Sigmoid colon (tissue), 7 donors: Measurements from ENCODE around the gene RFX3. TPM values are rescaled to one million over a fixed set of nuclear protein-coding genes. Genes with fewer than 3 reads are reported as not detected.

Source experiments
- DNase-seq: peaks from one replicate; pipeline ENCODE4 v3.0.0-alpha.2; 2019
- H3K27ac ChIP-seq, 4 donors: fragments of 200-600 bp; sonication (generic); one replicate each; pipeline ENCODE4 v1.5.1; 2016 to 2019; ENCODE audit warnings: mild to moderate bottlenecking in 1 of 4
- H3K27me3 ChIP-seq, 3 donors: fragments of 200-600 bp; sonication (generic); one replicate each; pipeline ENCODE4 v1.5.1; 2019; ENCODE audit warnings: mild to moderate bottlenecking in 1 of 3
- H3K36me3 ChIP-seq, 4 donors: fragments of 200-600 bp; sonication (generic); one replicate each; pipeline ENCODE4 v1.5.1; 2016 to 2019
- H3K4me1 ChIP-seq, 4 donors: fragments of 200-600 bp; sonication (generic); one replicate each; pipeline ENCODE4 v1.5.1; 2017 to 2019
- H3K4me3 ChIP-seq, 4 donors: fragments of 200-600 bp; sonication (generic); one replicate each; pipeline ENCODE4 v1.5.1; 2017 to 2019; ENCODE audit warnings: mild to moderate bottlenecking in 2 of 4, moderate library complexity in 1 of 4
- H3K9me3 ChIP-seq, 4 donors: fragments of 200-600 bp in 3 of 4; sonication (generic) in 3 of 4; one replicate each; pipeline versions ENCODE4 v1.5.1 to v1.6.1; 2013 to 2019
- CTCF ChIP-seq, 4 experiments: fragments of 450-650 bp in 3 of 4; fragments of 200-600 bp in 1 of 4; IDR thresholded peaks; one replicate each; pipeline ENCODE4 v1.5.1; 2016 to 2019; ENCODE audit warnings: antibody characterized with exemption in 4 of 4, mild to moderate bottlenecking in 3 of 4, moderate library complexity in 2 of 4
- EP300 ChIP-seq, 4 donors: sonication (generic); formaldehyde crosslinking; IDR thresholded peaks; one replicate each; pipeline ENCODE4 v1.6.1; 2017; ENCODE audit warnings: antibody characterized with exemption in 4 of 4
- POLR2A ChIP-seq, 2 donors: fragments of 450-650 bp; IDR thresholded peaks; one replicate each; pipeline ENCODE4 v1.6.1; 2016; ENCODE audit warnings: antibody characterized with exemption in 2 of 2, mild to moderate bottlenecking in 2 of 2, moderate library complexity in 2 of 2
- POLR2AphosphoS5 ChIP-seq, 4 donors: sonication (generic); formaldehyde crosslinking; IDR thresholded peaks; one replicate each; pipeline ENCODE4 v1.6.1; 2017; ENCODE audit warnings: antibody characterized with exemption in 4 of 4
- WGBS, 2 donors: extraction: QIAGEN DNeasy Blood & Tissue Kit; methylation state at CpG; one replicate each; pipeline ENCODE4 v1.1.7; 2013; 5-methylcytosine and 5-hydroxymethylcytosine counted together
- intact Hi-C: fragments of 100-400 bp; cut with DNase I; formaldehyde crosslinking; loops from one replicate; pipeline ENCODE4 v1.15.1; 2023
- polyA plus RNA-seq, 3 donors: library from polyadenylated mRNA; stranded (reverse); fragments of 200-250 nt; gene quantifications; one replicate each; pipeline ENCODE4 v1.2.3, GENCODE V29; 2013
- total RNA-seq, 4 donors: library from RNA; depleted of rRNA; stranded (reverse); fragments of >200 nt; gene quantifications; one replicate each; pipeline ENCODE4 v1.1.0, GENCODE V29; 2016
- donor health status: healthy with polysubstance abuse.
- donor health status: Bipolar disorder and iron deficiency.
- donor health status: healthy.

Gene RFX3
- total and polyA plus RNA-seq, 7 donors: 0.69 to 15.0 (median 6.4) TPM

GRCh38 chr9:3511551-3511950 lies 14.2 kb downstream of the RFX3 start:
- TF ChIP-seq POLR2AphosphoS5 (IDR thresholded peaks at IDR 0.05) (no peak), POLR2A (IDR thresholded peaks at IDR 0.05) (no peak)
- Histone ChIP-seq H3K36me3 (no peaks in the 10 kb centered on the region), H3K27me3 (no peaks in the 10 kb centered on the region), H3K27ac (peak overlapping the region in 1 of 4 donors; percentile 25), H3K9me3 (no peaks in the 10 kb centered on the region), H3K4me3 (no peak overlapping the region), H3K4me1 (peaks cover 0 to 20% (median 5%) of the 10 kb centered on the region in 4 donors)
- no peak for DNase-seq
- intact Hi-C loops: no loop called here
- 45 to 52% methylated on average over 1 of the region's 1 CpG for WGBS, 2 donors

GRCh38 chr9:3510796-3511195 lies 15.0 kb downstream of the RFX3 start:
- Histone ChIP-seq H3K27me3 (no peaks in the 10 kb centered on the region), H3K27ac (no peak overlapping the region), H3K4me1 (peaks cover 0 to 20% (median 5%) of the 10 kb centered on the region in 4 donors), H3K9me3 (no peaks in the 10 kb centered on the region), H3K36me3 (no peaks in the 10 kb centered on the region), H3K4me3 (no peak overlapping the region)
- no peak for DNase-seq
- intact Hi-C loops: no loop called here
- TF ChIP-seq EP300 (IDR thresholded peaks at IDR 0.05) (no peak), POLR2A (IDR thresholded peaks at IDR 0.05) (no peak), CTCF (IDR thresholded peaks at IDR 0.05) (no peak), POLR2AphosphoS5 (IDR thresholded peaks at IDR 0.05) (no peak)
- WGBS, 2 donors: 97 to 100% methylated on average over 1 of the region's 1 CpG

- H3K4me1 ChIP-seq: peaks cover 0 to 20% (median 5%) of the 10 kb centered on the region in 4 donors
- WGBS, 2 donors: 91 to 96% methylated on average over 1 of the region's 1 CpG
- TF ChIP-seq CTCF (IDR thresholded peaks at IDR 0.05) (no peak), POLR2A (IDR thresholded peaks at IDR 0.05) (no peak), POLR2AphosphoS5 (IDR thresholded peaks at IDR 0.05) (no peak), EP300 (IDR thresholded peaks at IDR 0.05) (no peak)
- H3K27ac ChIP-seq: no peak overlapping the region
- no peaks in the 10 kb centered on the region for H3K27me3 ChIP-seq
- no peak for DNase-seq
- H3K36me3 ChIP-seq: no peaks in the 10 kb centered on the region
- H3K4me3 ChIP-seq: no peak overlapping the region
- intact Hi-C loops: no loop called here
- no peaks in the 10 kb centered on the region for H3K9me3 ChIP-seq
These were observed 15.9 kb downstream of the RFX3 start for GRCh38 chr9:3509926-3510325.

- DNase-seq: no peak
- H3K4me3 ChIP-seq: peak overlapping the region in 2 of 4 donors; percentile 12 to 31
- H3K9me3 ChIP-seq: no peaks in the 10 kb centered on the region
- H3K27ac ChIP-seq: peak overlapping the region; percentile 25 to 56 (median 40)
- peaks cover 0 to 20% (median 5%) of the 10 kb centered on the region in 4 donors for H3K4me1 ChIP-seq
- WGBS, 2 donors: 65 to 70% methylated on average over 6 of the region's 6 CpGs
- no peaks in the 10 kb centered on the region for H3K36me3 ChIP-seq
- no peak for TF ChIP-seq POLR2A (IDR thresholded peaks at IDR 0.05)
- no peak for TF ChIP-seq POLR2AphosphoS5 (IDR thresholded peaks at IDR 0.05)
- no peak for TF ChIP-seq CTCF (IDR thresholded peaks at IDR 0.05)
- TF ChIP-seq EP300 (IDR thresholded peaks at IDR 0.05): no peak
- H3K27me3 ChIP-seq: no peaks in the 10 kb centered on the region
- intact Hi-C loops: no loop called here
These were observed 17.1 kb downstream of the RFX3 start for GRCh38 chr9:3508521-3509291.

GRCh38 chr9:3508078-3508431 lies 17.7 kb downstream of the RFX3 start:
- H3K27me3 ChIP-seq: no peaks in the 10 kb centered on the region
- intact Hi-C loops: no loop called here
- TF ChIP-seq EP300 (IDR thresholded peaks at IDR 0.05): no peak
- TF ChIP-seq CTCF (IDR thresholded peaks at IDR 0.05): no peak
- TF ChIP-seq POLR2AphosphoS5 (IDR thresholded peaks at IDR 0.05): no peak
- TF ChIP-seq POLR2A (IDR thresholded peaks at IDR 0.05): no peak
- H3K36me3 ChIP-seq: no peaks in the 10 kb centered on the region
- peak overlapping the region; percentile 25 to 56 (median 40) for H3K27ac ChIP-seq
- H3K4me1 ChIP-seq: peaks cover 0 to 20% (median 5%) of the 10 kb centered on the region in 4 donors
- peak overlapping the region in 2 of 4 donors; percentile 12 to 31 for H3K4me3 ChIP-seq
- no peaks in the 10 kb centered on the region for H3K9me3 ChIP-seq
- DNase-seq: no peak
- 56 to 73% methylated on average over 2 of the region's 2 CpGs for WGBS, 2 donors
